H1 (cell line): ENCODE data around the gene CCK. TPM values are rescaled to one million over a fixed set of nuclear protein-coding genes. Genes with fewer than 3 reads are reported as not detected.

Experiments used
- CTCF ChIA-PET: fragments of 300-600 bp; sonication (Branson Sonifier 250); formaldehyde crosslinking; loops from one replicate; lab custom pipeline; 2021; ENCODE audit not compliant: partially characterized antibody; lab: Charles Lee
- POLR2A ChIA-PET: fragments of 300-600 bp; sonication (Branson Sonifier 250); formaldehyde crosslinking; loops from one replicate; lab custom pipeline; 2021; ENCODE audit warnings: inconsistent platforms; ENCODE audit not compliant: partially characterized antibody; lab: Charles Lee
- DNase-seq, 2 experiments: peaks; one replicate each; pipeline versions ENCODE4 v3.0.0 to v3.0.0-alpha.2; 2010 to 2022; ENCODE audit warnings: low spot score in 2 of 2, low read depth in 1 of 2, mixed read lengths in 1 of 2
- FAIRE-seq: peaks from 2 replicates; lab custom pipeline; 2011; peaks lifted over from hg19 to GRCh38; lab: Jason Lieb, UNC
- H2AFZ ChIP-seq: 2 replicates; pipeline ENCODE4 v1.8.1; 2012; ENCODE audit warnings: low read length, inconsistent platforms
- H2AK5ac ChIP-seq: 2 replicates; pipeline ENCODE4 v1.6.1; 2013; ENCODE audit warnings: low read depth, low read length
- H2BK120ac ChIP-seq: replicated peaks from 2 replicates; pipeline ENCODE3; 2013; ENCODE audit warnings: low read depth, low read length, inconsistent platforms
- H2BK12ac ChIP-seq: 2 replicates; pipeline ENCODE4 v1.6.1; 2013; ENCODE audit warnings: low read depth, low read length
- H2BK15ac ChIP-seq: 2 replicates; pipeline ENCODE4 v1.6.1; 2013; ENCODE audit warnings: low read length
- H2BK20ac ChIP-seq: 2 replicates; pipeline ENCODE4 v1.6.1; 2013; ENCODE audit warnings: low read length
- H2BK5ac ChIP-seq: 2 replicates; pipeline ENCODE4 v1.6.1; 2013; ENCODE audit warnings: low read depth, low read length
- H3K14ac ChIP-seq: 2 replicates; pipeline ENCODE4 v1.6.1; 2013; ENCODE audit warnings: inconsistent platforms; ENCODE audit not compliant: insufficient read length
- H3K18ac ChIP-seq: 2 replicates; pipeline ENCODE4 v1.6.1; 2013; ENCODE audit warnings: low read length; ENCODE audit errors: extremely low read depth
- H3K23ac ChIP-seq: 2 replicates; pipeline ENCODE4 v1.6.1; 2013; ENCODE audit warnings: inconsistent platforms; ENCODE audit not compliant: insufficient read length
- H3K23me2 ChIP-seq: 2 replicates; pipeline ENCODE4 v1.6.1; 2013; ENCODE audit warnings: low read depth, low read length
- H3K27ac ChIP-seq: 2 replicates; pipeline ENCODE4 v1.6.1; 2011; ENCODE audit warnings: low read depth, low read length, inconsistent platforms
- H3K27me3 ChIP-seq, 4 experiments: replicated peaks in 1 of 4; 1 replicate in 1 of 4; 2 replicates in 3 of 4; pipeline versions ENCODE4 v1.6.1 to v1.8.1; 2011 to 2013; ENCODE audit warnings: low read length in 3 of 4, mild to moderate bottlenecking in 3 of 4, inconsistent platforms in 2 of 4, mixed read lengths in 2 of 4, moderate library complexity in 1 of 4; ENCODE audit not compliant: control insufficient read depth in 3 of 4, insufficient read depth in 3 of 4; ENCODE audit errors: extremely low read depth in 1 of 4
- H3K36me3 ChIP-seq, 4 experiments: 2 replicates each; pipeline versions ENCODE4 v1.6.1 to v1.8.1; 2011 to 2013; ENCODE audit warnings: mild to moderate bottlenecking in 4 of 4, low read length in 3 of 4, moderate library complexity in 2 of 4, control low read depth in 1 of 4, inconsistent platforms in 1 of 4; ENCODE audit not compliant: insufficient read depth in 4 of 4, control insufficient read depth in 2 of 4
- H3K4ac ChIP-seq: replicated peaks from 2 replicates; pipeline ENCODE3; 2013; ENCODE audit warnings: low read length, low read depth, mixed read lengths, inconsistent platforms; ENCODE audit not compliant: insufficient read length
- H3K4me1 ChIP-seq, 4 experiments: replicated peaks in 1 of 4; 1 replicate in 1 of 4; 2 replicates in 3 of 4; pipeline versions ENCODE4 v1.6.1 to v1.8.1; 2011 to 2013; ENCODE audit warnings: low read length in 3 of 4, inconsistent platforms in 2 of 4, mixed read lengths in 1 of 4; ENCODE audit not compliant: insufficient read depth in 4 of 4, control insufficient read depth in 3 of 4
- H3K4me2 ChIP-seq, 2 experiments: 2 replicates each; pipeline versions ENCODE4 v1.6.1 to v1.8.1; 2011 to 2013; ENCODE audit warnings: low read depth in 2 of 2, low read length in 2 of 2, control low read depth in 1 of 2, inconsistent platforms in 1 of 2, mild to moderate bottlenecking in 1 of 2; ENCODE audit not compliant: insufficient read depth in 1 of 2
- H3K4me3 ChIP-seq, 4 experiments: fragments of 200-600, 300-600 bp in 1 of 4; sonication (generic), shearing (Covaris generic), sonication (Bioruptor Twin) in 1 of 4; 2 replicates each; pipeline versions ENCODE4 v1.5.1 to v1.8.1; 2011 to 2016; ENCODE audit warnings: low read length in 4 of 4, low read depth in 3 of 4, control low read depth in 2 of 4, inconsistent platforms in 2 of 4, mild to moderate bottlenecking in 2 of 4, mixed read lengths in 1 of 4, moderate library complexity in 1 of 4; ENCODE audit not compliant: insufficient read depth in 2 of 4; ENCODE audit errors: extremely low read depth in 1 of 4
- H3K56ac ChIP-seq: replicated peaks from 2 replicates; pipeline ENCODE3; 2013; ENCODE audit warnings: low read depth, mild to moderate bottlenecking, mixed read lengths, low read length, inconsistent platforms; ENCODE audit not compliant: insufficient read length
- H3K79me1 ChIP-seq: 2 replicates; pipeline ENCODE4 v1.6.1; 2013; ENCODE audit warnings: low read depth, low read length, control low read depth
- H3K79me2 ChIP-seq, 2 experiments: 2 replicates each; pipeline versions ENCODE4 v1.6.1 to v1.8.1; 2012 to 2013; ENCODE audit warnings: low read length in 2 of 2, mild to moderate bottlenecking in 2 of 2, inconsistent platforms in 1 of 2; ENCODE audit not compliant: insufficient read depth in 2 of 2, control insufficient read depth in 1 of 2
- H3K9ac ChIP-seq, 4 experiments: replicated peaks in 1 of 4; 1 replicate in 1 of 4; 2 replicates in 3 of 4; pipeline versions ENCODE4 v1.6.1 to v1.8.1; 2011 to 2013; ENCODE audit warnings: low read depth in 3 of 4, low read length in 3 of 4, control low read depth in 2 of 4, mild to moderate bottlenecking in 2 of 4, moderate library complexity in 2 of 4, inconsistent platforms in 1 of 4; ENCODE audit errors: extremely low read depth in 1 of 4
- H3K9me3 ChIP-seq, 2 experiments: 2 replicates each; pipeline versions ENCODE4 v1.6.1 to v1.8.1; 2012 to 2013; ENCODE audit warnings: mild to moderate bottlenecking in 2 of 2, moderate library complexity in 2 of 2, control low read depth in 1 of 2, inconsistent platforms in 1 of 2, low read depth in 1 of 2, low read length in 1 of 2, mixed read lengths in 1 of 2; ENCODE audit not compliant: insufficient read depth in 2 of 2
- H4K20me1 ChIP-seq, 2 experiments: replicated peaks in 1 of 2; 2 replicates each; pipeline versions ENCODE3 to v1.8.1; 2011 to 2013; ENCODE audit warnings: inconsistent platforms in 2 of 2, low read length in 2 of 2, mild to moderate bottlenecking in 1 of 2; ENCODE audit not compliant: insufficient read depth in 2 of 2, control insufficient read depth in 1 of 2
- H4K5ac ChIP-seq: 2 replicates; pipeline ENCODE4 v1.6.1; 2013; ENCODE audit warnings: low read length, low read depth, mixed read lengths, inconsistent platforms; ENCODE audit not compliant: insufficient read length
- H4K8ac ChIP-seq: 2 replicates; pipeline ENCODE4 v1.8.0; 2013; ENCODE audit warnings: mild to moderate bottlenecking, moderate library complexity, low read length, inconsistent platforms; ENCODE audit not compliant: insufficient read depth; ENCODE audit errors: extremely low read depth
- H4K91ac ChIP-seq: replicated peaks from 2 replicates; pipeline ENCODE3; 2013; ENCODE audit warnings: low read length, mixed read lengths, inconsistent platforms; ENCODE audit not compliant: insufficient read length
- ASH2L ChIP-seq: fragments of 200-600, 300-600 bp; sonication (generic); IDR thresholded peaks from one replicate; pipeline ENCODE4 v1.7.1; 2017; ENCODE audit warnings: low read length
- CEBPB ChIP-seq: IDR thresholded peaks from 2 replicates; pipeline ENCODE4 v1.6.1; 2012; ENCODE audit warnings: low read depth, low read length
- CTCF ChIP-seq, 3 experiments: IDR thresholded peaks; 1 replicate in 2 of 3; 2 replicates in 1 of 3; pipeline versions ENCODE4 v1.5.1 to v1.6.1; 2011; ENCODE audit warnings: low read length in 3 of 3, mild to moderate bottlenecking in 3 of 3, inconsistent platforms in 2 of 3, low read depth in 1 of 3, moderate library complexity in 1 of 3; ENCODE audit not compliant: insufficient read depth in 1 of 3; ENCODE audit errors: control extremely low read depth in 1 of 3
- FOSL1 ChIP-seq: IDR thresholded peaks from 2 replicates; pipeline ENCODE4 v1.6.1; 2011; ENCODE audit warnings: mild to moderate bottlenecking, low read depth, low read length, moderate library complexity; ENCODE audit not compliant: insufficient read depth
- GTF2F1 ChIP-seq: IDR thresholded peaks from 2 replicates; pipeline ENCODE4 v1.6.1; 2012; ENCODE audit warnings: low read depth, low read length, improper control_type of control experiment, borderline replicate concordance
- HDAC6 ChIP-seq: IDR thresholded peaks from one replicate; pipeline ENCODE4 v1.7.1; 2012; ENCODE audit warnings: low read depth, mild to moderate bottlenecking, inconsistent platforms, low read length, moderate library complexity
- JUND ChIP-seq: IDR thresholded peaks from 2 replicates; pipeline ENCODE4 v1.6.1; 2011; ENCODE audit warnings: mild to moderate bottlenecking, improper control_type of control experiment, low read length
- KDM5A ChIP-seq: fragments of 200-600 bp; IDR thresholded peaks from 2 replicates; pipeline ENCODE4 v1.7.1; 2012; ENCODE audit warnings: mild to moderate bottlenecking, low read length, inconsistent platforms, mixed read lengths
- PHF8 ChIP-seq: fragments of 200-600 bp; sonication (generic); conservative IDR thresholded peaks from 2 replicates; pipeline ENCODE4 v1.7.1; 2012; ENCODE audit warnings: low read depth, mild to moderate bottlenecking, inconsistent platforms, low read length, moderate library complexity
- POU5F1 ChIP-seq: IDR thresholded peaks from 2 replicates; pipeline ENCODE4 v1.6.1; 2011; ENCODE audit warnings: low read depth, mild to moderate bottlenecking, low read length, moderate library complexity
- RXRA ChIP-seq: IDR thresholded peaks from 2 replicates; pipeline ENCODE4 v1.6.1; 2011; ENCODE audit warnings: low read depth, mild to moderate bottlenecking, low read length, moderate library complexity; ENCODE audit not compliant: insufficient read depth
- SIX5 ChIP-seq: IDR thresholded peaks from 2 replicates; pipeline ENCODE4 v1.6.1; 2011; ENCODE audit warnings: mild to moderate bottlenecking, low read depth, low read length
- SRF ChIP-seq: IDR thresholded peaks from 2 replicates; pipeline ENCODE4 v1.6.1; 2011; ENCODE audit warnings: mild to moderate bottlenecking, low read depth, low read length, moderate library complexity
- WGBS, 2 experiments: shearing (Covaris generic) in 1 of 2; methylation state at CpG; one replicate each; pipeline versions ENCODE4 v1.1.6 to v1.1.7; 2013 to 2015; ENCODE audit warnings: low lambda C conversion rate in 2 of 2, mixed read lengths in 2 of 2, inconsistent platforms in 1 of 2, low coverage in 1 of 2, missing lambda C conversion rate in 1 of 2; ENCODE audit not compliant: insufficient replicate concordance in 2 of 2, insufficient coverage in 1 of 2, insufficient read length in 1 of 2; ENCODE audit errors: extremely low coverage in 1 of 2, missing lambda C conversion rate in 1 of 2; 5-methylcytosine and 5-hydroxymethylcytosine counted together
- polyA plus RNA-seq, 7 experiments: library from polyadenylated mRNA; depleted of rRNA in 3 of 7; stranded (reverse) in 5 of 7; unstranded in 2 of 7; fragments of >200 nt in 5 of 7; fragments of 200-250 nt in 2 of 7; gene quantifications; 1 replicate in 5 of 7; 2 replicates in 1 of 7; 4 replicates in 1 of 7; pipeline versions ENCODE4 v1.2.1 to v1.2.3, GENCODE V29; 2011 to 2013; ENCODE audit warnings: missing spikeins in 2 of 7, mixed read lengths in 2 of 7
- total RNA-seq: library from RNA; stranded (reverse); fragmentation: NEBNext Ultra II Directional; extraction: Animal tissue kit (Norgen Biotek cat#: 25700); gene quantifications from 2 replicates; pipeline ENCODE4 v1.2.1, GENCODE V29; 2021

CCK gene
- total and polyA plus RNA-seq, 2 of the 8 experiments (the other 6 are each of a cell fraction or from before 2014, with no cell fraction given), result 0.99 to 2.8 TPM

GRCh38 chr3:42300013-42300412 lies 34.0 kb upstream of the CCK start:
- CTCF ChIA-PET, result no interaction called here
- H4K5ac ChIP-seq, result no peak overlapping the region
- H3K27me3 ChIP-seq, result no peaks in the 10 kb centered on the region
- WGBS, 2 experiments, result 82% methylated on average over 3 of the region's 3 CpGs; no CpG with 5 or more reads in 1 of the 2 experiments
- H2BK15ac ChIP-seq, result no peak overlapping the region
- H3K14ac ChIP-seq, result no peak overlapping the region
- no peak overlapping the region for H2AK5ac ChIP-seq
- H3K4me2 ChIP-seq, result no peak overlapping the region
- H2BK12ac ChIP-seq, result no peak overlapping the region
- DNase-seq, result peak in 1 of 2 experiments; percentile 55
- H2AFZ ChIP-seq, result no peak overlapping the region
- peak; percentile 90 for FAIRE-seq
- no peak overlapping the region for H3K9ac ChIP-seq
- H3K23ac ChIP-seq, result no peak overlapping the region
- POLR2A ChIA-PET, result no interaction called here
- H3K4me1 ChIP-seq, result no peaks in the 10 kb centered on the region
- H3K27ac ChIP-seq, result no peak overlapping the region
- H3K79me1 ChIP-seq, result no peaks in the 10 kb centered on the region
- H4K8ac ChIP-seq, result no peak overlapping the region
- H3K18ac ChIP-seq, result no peak overlapping the region
- no peak overlapping the region for H2BK20ac ChIP-seq
- no peak overlapping the region for H4K91ac ChIP-seq
- H3K9me3 ChIP-seq, result no peaks in the 10 kb centered on the region
- no peaks in the 10 kb centered on the region for H3K23me2 ChIP-seq
- H3K36me3 ChIP-seq, result no peaks in the 10 kb centered on the region
- no peak overlapping the region for H3K4ac ChIP-seq
- H3K56ac ChIP-seq, result no peak overlapping the region
- H3K4me3 ChIP-seq, result no peak overlapping the region
- H2BK120ac ChIP-seq, result no peak overlapping the region
- no peak overlapping the region for H2BK5ac ChIP-seq
- no peaks in the 10 kb centered on the region for H3K79me2 ChIP-seq
- H4K20me1 ChIP-seq, result no peaks in the 10 kb centered on the region
- no peak for TF ChIP-seq PHF8
- no peak for TF ChIP-seq FOSL1
- TF ChIP-seq GTF2F1, result no peak
- TF ChIP-seq HDAC6, result no peak
- no peak for TF ChIP-seq SRF
- TF ChIP-seq CEBPB, result no peak
- no peak for TF ChIP-seq SIX5
- no peak for TF ChIP-seq POU5F1
- TF ChIP-seq KDM5A, result no peak
- no peak for TF ChIP-seq ASH2L
- TF ChIP-seq JUND, result no peak
- no peak for TF ChIP-seq RXRA
- TF ChIP-seq CTCF (IDR thresholded peaks at IDR 0.05; ENCODE audit: control extremely low read depth in 1 of 3, insufficient read depth in 1 of 3, low read depth in 1 of 3, low read length in 3 of 3), result no peak
